Nephron (organoid): Measurements from ENCODE around the gene CLTB.

Experiments used
- H3K27ac Mint-ChIP-seq, 3 experiments: 2 replicates each; pipeline ENCODE4 v1.8.0; 2020; ENCODE audit warnings: mixed read lengths in 3 of 3, mild to moderate bottlenecking in 2 of 3, moderate library complexity in 1 of 3
- H3K27me3 Mint-ChIP-seq: 2 replicates; pipeline ENCODE4 v1.8.0; 2021; ENCODE audit warnings: low read depth, mild to moderate bottlenecking, moderate library complexity, mixed read lengths
- H3K36me3 Mint-ChIP-seq: 2 replicates; pipeline ENCODE4 v1.8.0; 2020; ENCODE audit warnings: low read depth, mixed read lengths
- H3K4me1 Mint-ChIP-seq: 2 replicates; pipeline ENCODE4 v1.8.0; 2020; ENCODE audit warnings: mixed read lengths
- H3K4me3 Mint-ChIP-seq, 3 experiments: 2 replicates each; pipeline ENCODE4 v1.8.0; 2020; ENCODE audit warnings: mild to moderate bottlenecking in 3 of 3, mixed read lengths in 3 of 3, moderate library complexity in 2 of 3
- H3K9me3 Mint-ChIP-seq: 2 replicates; pipeline ENCODE4 v1.8.0; 2020; ENCODE audit warnings: mixed read lengths
- TF ChIP-seq, protein P1 (sequence below), 3 experiments: fragments of 200-600 bp; sonication (generic); IDR thresholded peaks; one replicate each; pipeline ENCODE4 v1.5.0; 2021; ENCODE audit warnings: antibody characterized with exemption in 3 of 3; ENCODE audit not compliant: unreplicated experiment in 3 of 3

Gene CLTB

GRCh38 chr5:176450077-176450476 lies 33.7 kb upstream of the CLTB start:
- Mint-ChIP-seq H3K27me3 (no peaks in the 10 kb centered on the region), H3K4me1 (peaks cover 17% of the 10 kb centered on the region), H3K9me3 (no peaks in the 10 kb centered on the region), H3K27ac (no peak overlapping the region), H3K4me3 (peak overlapping the region; percentile 43 to 71 (median 59)), H3K36me3 (peaks cover 25% of the 10 kb centered on the region)
- TF ChIP-seq, protein P1, sequence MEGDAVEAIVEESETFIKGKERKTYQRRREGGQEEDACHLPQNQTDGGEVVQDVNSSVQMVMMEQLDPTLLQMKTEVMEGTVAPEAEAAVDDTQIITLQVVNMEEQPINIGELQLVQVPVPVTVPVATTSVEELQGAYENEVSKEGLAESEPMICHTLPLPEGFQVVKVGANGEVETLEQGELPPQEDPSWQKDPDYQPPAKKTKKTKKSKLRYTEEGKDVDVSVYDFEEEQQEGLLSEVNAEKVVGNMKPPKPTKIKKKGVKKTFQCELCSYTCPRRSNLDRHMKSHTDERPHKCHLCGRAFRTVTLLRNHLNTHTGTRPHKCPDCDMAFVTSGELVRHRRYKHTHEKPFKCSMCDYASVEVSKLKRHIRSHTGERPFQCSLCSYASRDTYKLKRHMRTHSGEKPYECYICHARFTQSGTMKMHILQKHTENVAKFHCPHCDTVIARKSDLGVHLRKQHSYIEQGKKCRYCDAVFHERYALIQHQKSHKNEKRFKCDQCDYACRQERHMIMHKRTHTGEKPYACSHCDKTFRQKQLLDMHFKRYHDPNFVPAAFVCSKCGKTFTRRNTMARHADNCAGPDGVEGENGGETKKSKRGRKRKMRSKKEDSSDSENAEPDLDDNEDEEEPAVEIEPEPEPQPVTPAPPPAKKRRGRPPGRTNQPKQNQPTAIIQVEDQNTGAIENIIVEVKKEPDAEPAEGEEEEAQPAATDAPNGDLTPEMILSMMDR (IDR thresholded peaks at IDR 0.05; ENCODE audit: unreplicated experiment in 3 of 3): no peak

- Mint-ChIP-seq H3K4me1 (peaks cover 17% of the 10 kb centered on the region), H3K27me3 (no peaks in the 10 kb centered on the region), H3K27ac (peak within 1 kb of the TSS; percentile 96 to 98 (median 97)), H3K4me3 (peak within 1 kb of the TSS; percentile 94 to 98 (median 95)), H3K36me3 (peaks cover 16% of the 10 kb centered on the region), H3K9me3 (no peaks in the 10 kb centered on the region)
- TF ChIP-seq, protein P1 (IDR thresholded peaks at IDR 0.05; ENCODE audit: unreplicated experiment in 3 of 3): peak; percentile 99 to 100 (median 99)
Observed at GRCh38 chr5:176447978-176448608, 31.8 kb upstream of the CLTB start, which contains the start of gene FAF2. TSS of gene FAF2 (plus strand) at chr5:176448385. CDS start at chr5:176448408, 23 bp downstream.

- Mint-ChIP-seq H3K27me3 (no peaks in the 10 kb centered on the region), H3K36me3 (peaks cover 13% of the 10 kb centered on the region), H3K27ac (peak overlapping the region; percentile 96 to 98 (median 97)), H3K4me1 (peaks cover 16% of the 10 kb centered on the region), H3K9me3 (no peaks in the 10 kb centered on the region), H3K4me3 (peak overlapping the region; percentile 94 to 98 (median 95))
- TF ChIP-seq, protein P1 (IDR thresholded peaks at IDR 0.05; ENCODE audit: unreplicated experiment in 3 of 3): no peak
Observed at GRCh38 chr5:176447591-176447977, 31.2 kb upstream of the CLTB start.

DNA sequence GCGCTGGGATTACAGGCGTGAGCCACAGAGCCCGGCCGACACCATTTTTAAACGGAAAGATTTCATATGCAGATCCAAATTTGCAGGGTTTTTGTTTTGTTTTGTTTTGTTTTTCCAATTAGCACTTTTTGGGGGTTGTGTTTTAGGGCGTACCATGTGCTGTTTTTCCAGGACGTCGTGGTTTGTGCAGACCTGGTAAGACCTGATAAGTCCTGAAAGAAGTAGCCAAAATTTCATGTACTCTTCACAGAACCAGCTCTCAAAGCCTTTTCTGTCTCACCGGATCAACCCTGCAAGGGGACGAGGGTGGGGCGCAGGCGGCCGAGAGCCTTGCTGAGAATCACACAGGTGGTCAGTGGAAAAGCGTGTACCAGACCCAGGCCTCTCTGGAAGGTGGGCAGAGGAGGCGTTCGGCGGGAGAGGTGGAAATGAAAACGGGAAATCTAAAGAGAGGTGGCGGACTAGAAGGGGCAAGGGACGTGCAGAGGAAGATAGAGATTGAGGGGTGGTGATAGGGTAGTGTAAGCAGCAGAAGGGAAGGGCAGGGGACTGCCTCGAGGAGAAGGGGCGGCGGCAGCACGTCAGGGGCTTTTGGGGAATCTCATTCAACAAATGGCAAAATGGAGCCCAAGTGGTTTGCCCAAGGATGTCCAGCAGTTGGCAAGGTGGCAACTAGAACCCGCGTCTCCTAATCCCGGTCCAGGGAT lies 30.7 kb upstream of the CLTB start:
- Mint-ChIP-seq H3K36me3 (peaks cover 9% of the 10 kb centered on the region), H3K9me3 (no peaks in the 10 kb centered on the region), H3K27ac (peak overlapping the region; percentile 96 to 98 (median 97)), H3K4me1 (peaks cover 12% of the 10 kb centered on the region), H3K4me3 (peak overlapping the region; percentile 94 to 98 (median 95)), H3K27me3 (no peaks in the 10 kb centered on the region)
- TF ChIP-seq, protein P1 (IDR thresholded peaks at IDR 0.05; ENCODE audit: unreplicated experiment in 3 of 3): no peak

- H3K36me3 Mint-ChIP-seq: peaks cover 9% of the 10 kb centered on the region
- H3K4me1 Mint-ChIP-seq: peaks cover 12% of the 10 kb centered on the region
- no peaks in the 10 kb centered on the region for H3K27me3 Mint-ChIP-seq
- TF ChIP-seq, protein P1 (IDR thresholded peaks at IDR 0.05; ENCODE audit: unreplicated experiment in 3 of 3): no peak
- H3K4me3 Mint-ChIP-seq: peak overlapping the region; percentile 74 to 95 (median 78)
- H3K27ac Mint-ChIP-seq: no peak overlapping the region
- H3K9me3 Mint-ChIP-seq: no peaks in the 10 kb centered on the region
Observed at GRCh38 chr5:176446028-176446665, 29.8 kb upstream of the CLTB start.
